H1 (cell line): Measurements from ENCODE around the gene MRPS31.

ENCODE experiments used
- CTCF ChIP-seq, 3 experiments: IDR thresholded peaks; 1 replicate in 2 of 3; 2 replicates in 1 of 3; pipeline versions ENCODE4 v1.5.1 to v1.6.1; 2011; ENCODE audit warnings: low read length in 3 of 3, mild to moderate bottlenecking in 3 of 3, inconsistent platforms in 2 of 3, low read depth in 1 of 3, moderate library complexity in 1 of 3; ENCODE audit not compliant: insufficient read depth in 1 of 3; ENCODE audit errors: control extremely low read depth in 1 of 3
- POLR2AphosphoS5 ChIP-seq: IDR thresholded peaks from 2 replicates; pipeline ENCODE4 v1.6.1; 2011; ENCODE audit warnings: low read depth, low read length
- POU5F1 ChIP-seq: IDR thresholded peaks from 2 replicates; pipeline ENCODE4 v1.6.1; 2011; ENCODE audit warnings: low read depth, mild to moderate bottlenecking, low read length, moderate library complexity
- SAP30 ChIP-seq: fragments of 300-600 bp; sonication (generic); IDR thresholded peaks from 2 replicates; pipeline ENCODE4 v1.7.1; 2012; ENCODE audit warnings: low read length, moderate library complexity, mild to moderate bottlenecking, inconsistent platforms; ENCODE audit not compliant: insufficient read depth, insufficient replicate concordance
- USF2 ChIP-seq: IDR thresholded peaks from 2 replicates; pipeline ENCODE4 v1.6.1; 2011; ENCODE audit warnings: low read length, improper control_type of control experiment

GRCh38 chr13:40779796-40780285 lies 8.9 kb upstream of the MRPS31 start:
- TF ChIP-seq POU5F1 (no peak), SAP30 (no peak), USF2 (no peak), CTCF (IDR thresholded peaks at IDR 0.05; ENCODE audit: control extremely low read depth in 1 of 3, insufficient read depth in 1 of 3, low read depth in 1 of 3, low read length in 3 of 3) (no peak), POLR2AphosphoS5 (no peak)
